ENCODE data around the gene RGMB. TPM values are rescaled to one million over a fixed set of nuclear protein-coding genes. Genes with fewer than 3 reads are reported as not detected.

Gene RGMB
- total RNA-seq, 4 donors from 2014 or later, result 2.8 to 22.3 (median 12.9) TPM

DNA sequence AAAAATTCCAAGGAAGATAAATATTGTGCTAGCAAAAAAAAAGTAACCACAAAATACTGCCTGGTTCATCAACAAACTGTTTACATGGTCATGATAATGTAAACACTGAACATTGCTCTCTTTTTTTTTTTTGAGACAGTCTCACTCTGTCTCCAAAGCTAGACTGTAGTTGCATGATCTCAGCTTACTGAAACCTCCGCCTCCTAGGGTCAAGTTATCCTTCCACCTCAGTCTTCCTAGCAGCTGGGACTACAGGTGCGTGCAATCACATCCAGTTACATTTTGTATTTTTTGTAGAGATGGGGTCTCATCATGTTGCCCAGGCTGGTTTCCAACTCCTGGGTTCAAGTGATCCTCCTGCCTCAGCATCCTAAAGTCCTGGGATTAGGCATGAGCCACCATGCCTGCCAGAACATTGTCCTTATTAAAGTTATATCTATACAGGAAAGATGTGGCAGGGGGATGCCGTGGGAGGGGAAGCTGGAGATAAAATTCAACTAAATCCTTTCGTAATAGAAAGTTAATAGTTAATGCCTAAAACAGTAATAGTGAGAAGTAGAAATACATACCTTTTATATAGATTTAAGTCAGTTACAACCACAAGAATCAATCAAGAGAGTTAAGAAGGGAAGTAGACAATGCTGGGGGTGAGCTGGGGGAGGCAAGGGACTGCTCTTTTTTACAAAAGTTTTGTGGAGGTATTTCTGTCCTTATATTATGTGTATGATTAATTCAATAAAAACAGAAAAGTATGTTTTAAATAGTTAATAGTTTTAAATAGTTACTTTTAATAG lies 52.3 kb downstream of the RGMB start:
- TF ChIP-seq, protein P1, sequence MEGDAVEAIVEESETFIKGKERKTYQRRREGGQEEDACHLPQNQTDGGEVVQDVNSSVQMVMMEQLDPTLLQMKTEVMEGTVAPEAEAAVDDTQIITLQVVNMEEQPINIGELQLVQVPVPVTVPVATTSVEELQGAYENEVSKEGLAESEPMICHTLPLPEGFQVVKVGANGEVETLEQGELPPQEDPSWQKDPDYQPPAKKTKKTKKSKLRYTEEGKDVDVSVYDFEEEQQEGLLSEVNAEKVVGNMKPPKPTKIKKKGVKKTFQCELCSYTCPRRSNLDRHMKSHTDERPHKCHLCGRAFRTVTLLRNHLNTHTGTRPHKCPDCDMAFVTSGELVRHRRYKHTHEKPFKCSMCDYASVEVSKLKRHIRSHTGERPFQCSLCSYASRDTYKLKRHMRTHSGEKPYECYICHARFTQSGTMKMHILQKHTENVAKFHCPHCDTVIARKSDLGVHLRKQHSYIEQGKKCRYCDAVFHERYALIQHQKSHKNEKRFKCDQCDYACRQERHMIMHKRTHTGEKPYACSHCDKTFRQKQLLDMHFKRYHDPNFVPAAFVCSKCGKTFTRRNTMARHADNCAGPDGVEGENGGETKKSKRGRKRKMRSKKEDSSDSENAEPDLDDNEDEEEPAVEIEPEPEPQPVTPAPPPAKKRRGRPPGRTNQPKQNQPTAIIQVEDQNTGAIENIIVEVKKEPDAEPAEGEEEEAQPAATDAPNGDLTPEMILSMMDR (IDR thresholded peaks at IDR 0.05), result no peak
- no peak for TF ChIP-seq POLR2A (IDR thresholded peaks at IDR 0.05)
- Histone ChIP-seq H3K9me3 (no peaks in the 10 kb centered on the region), H3K4me3 (no peak overlapping the region), H3K36me3 (no peaks in the 10 kb centered on the region), H3K27me3 (no peaks in the 10 kb centered on the region), H3K4me1 (no peaks in the 10 kb centered on the region), H3K27ac (no peak overlapping the region)
- intact Hi-C loops (cut with DNase I; ENCODE audit: low total_unique reads), result no loop called here
- no peak for DNase-seq

GRCh38 chr5:98827161-98827560 lies 53.7 kb downstream of the RGMB start:
- no peak overlapping the region for H3K4me3 ChIP-seq
- H3K27ac ChIP-seq, result no peak overlapping the region
- intact Hi-C loops (cut with DNase I; ENCODE audit: low total_unique reads), result no loop called here
- no peaks in the 10 kb centered on the region for H3K9me3 ChIP-seq
- no peaks in the 10 kb centered on the region for H3K4me1 ChIP-seq
- no peak for DNase-seq
- no peaks in the 10 kb centered on the region for H3K27me3 ChIP-seq
- TF ChIP-seq POLR2A (IDR thresholded peaks at IDR 0.05), result no peak
- TF ChIP-seq, protein P1 (IDR thresholded peaks at IDR 0.05), result peak; percentile 24 to 60 (median 37)
- no peaks in the 10 kb centered on the region for H3K36me3 ChIP-seq

- H3K27ac ChIP-seq, result no peak overlapping the region
- TF ChIP-seq POLR2A (IDR thresholded peaks at IDR 0.05), result no peak
- TF ChIP-seq, protein P1 (IDR thresholded peaks at IDR 0.05), result no peak
- no peak for DNase-seq
- no peaks in the 10 kb centered on the region for H3K27me3 ChIP-seq
- H3K4me1 ChIP-seq, result no peaks in the 10 kb centered on the region
- no peaks in the 10 kb centered on the region for H3K36me3 ChIP-seq
- no peak overlapping the region for H3K4me3 ChIP-seq
- no peaks in the 10 kb centered on the region for H3K9me3 ChIP-seq
- intact Hi-C loops (cut with DNase I; ENCODE audit: low total_unique reads), result no loop called here
Measured at GRCh38 chr5:98827588-98828284, 54.3 kb downstream of the RGMB start.

GRCh38 chr5:98836175-98836574 lies 62.7 kb downstream of the RGMB start:
- Histone ChIP-seq H3K9me3 (no peaks in the 10 kb centered on the region), H3K27me3 (no peaks in the 10 kb centered on the region), H3K36me3 (no peaks in the 10 kb centered on the region), H3K27ac (no peak overlapping the region), H3K4me1 (no peaks in the 10 kb centered on the region), H3K4me3 (no peak overlapping the region)
- TF ChIP-seq, protein P1 (IDR thresholded peaks at IDR 0.05), result no peak
- no peak for TF ChIP-seq POLR2A (IDR thresholded peaks at IDR 0.05)
- DNase-seq, result no peak
- intact Hi-C loops (cut with DNase I; ENCODE audit: low total_unique reads), result no loop called here
